Measurements from ENCODE around the gene PTBP1. TPM values are rescaled to one million over a fixed set of nuclear protein-coding genes. Genes with fewer than 3 reads are reported as not detected.

PTBP1 gene
- total and polyA plus RNA-seq, 9 of the 15 experiments (the other 6 are each of a cell fraction or from before 2014, with no cell fraction given), result 14.0 to 759 (median 234) TPM

DNA sequence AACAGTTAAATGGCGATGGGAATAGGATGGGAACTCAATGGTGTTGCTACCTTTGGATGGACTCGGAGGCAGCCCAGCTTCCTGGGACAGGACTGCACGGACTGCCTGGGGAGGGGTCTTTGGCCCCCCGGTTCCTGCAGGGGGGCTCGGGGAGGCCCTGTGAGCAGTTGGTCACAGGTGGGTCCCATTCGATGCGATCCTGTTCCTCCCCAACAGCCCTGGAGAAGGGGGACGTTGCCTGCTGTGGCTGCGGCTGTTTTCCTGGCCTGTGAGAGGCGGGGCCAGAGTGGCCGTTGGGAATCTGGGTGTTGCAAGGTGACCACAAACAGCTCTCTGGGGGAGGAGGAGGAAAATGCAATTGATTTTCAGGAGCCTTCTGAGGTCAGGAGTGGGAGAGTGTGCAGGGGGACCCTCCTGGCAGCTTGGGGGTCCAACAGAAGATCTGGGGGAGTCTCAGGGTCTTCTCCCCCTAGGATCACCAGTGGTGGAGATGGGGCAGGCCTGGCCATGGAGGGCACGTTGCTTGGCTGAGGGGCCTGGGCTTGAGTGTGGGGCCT, 26.4 kb downstream of the PTBP1 start (continued):
- TF ChIP-seq ZNF589 (CRISPR knock-in tag; IDR thresholded peaks at IDR 0.05; ENCODE audit: low read depth), result peak; percentile 47
- no peak for TF ChIP-seq ZNF507 (tag; conservative IDR thresholded peaks at IDR 0.05)
- TF ChIP-seq LCOR (CRISPR knock-in tag; IDR thresholded peaks at IDR 0.05), result no peak
- TF ChIP-seq ZNF232 (CRISPR knock-in tag; IDR thresholded peaks at IDR 0.05), result no peak
- TF ChIP-seq KAT2B (IDR thresholded peaks at IDR 0.05; ENCODE audit: low read depth, low read length), result no peak
- no peak for TF ChIP-seq HLTF (IDR thresholded peaks at IDR 0.05)
- no peak for TF ChIP-seq RBM15 (IDR thresholded peaks at IDR 0.05; ENCODE audit: insufficient read depth, low read length)
- no peak for TF ChIP-seq NFATC3 (IDR thresholded peaks at IDR 0.05)
- TF ChIP-seq POLR2A (conservative IDR thresholded peaks at IDR 0.05), result peak; percentile 62; the same call in 1 of the 2 replicates
- TF ChIP-seq XRCC3 (IDR thresholded peaks at IDR 0.05), result no peak
- TF ChIP-seq, protein P1, sequence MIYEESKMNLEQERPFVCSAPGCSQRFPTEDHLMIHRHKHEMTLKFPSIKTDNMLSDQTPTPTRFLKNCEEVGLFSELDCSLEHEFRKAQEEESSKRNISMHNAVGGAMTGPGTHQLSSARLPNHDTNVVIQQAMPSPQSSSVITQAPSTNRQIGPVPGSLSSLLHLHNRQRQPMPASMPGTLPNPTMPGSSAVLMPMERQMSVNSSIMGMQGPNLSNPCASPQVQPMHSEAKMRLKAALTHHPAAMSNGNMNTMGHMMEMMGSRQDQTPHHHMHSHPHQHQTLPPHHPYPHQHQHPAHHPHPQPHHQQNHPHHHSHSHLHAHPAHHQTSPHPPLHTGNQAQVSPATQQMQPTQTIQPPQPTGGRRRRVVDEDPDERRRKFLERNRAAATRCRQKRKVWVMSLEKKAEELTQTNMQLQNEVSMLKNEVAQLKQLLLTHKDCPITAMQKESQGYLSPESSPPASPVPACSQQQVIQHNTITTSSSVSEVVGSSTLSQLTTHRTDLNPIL (CRISPR knock-in tag; IDR thresholded peaks at IDR 0.05), result no peak
- TF ChIP-seq CBFA2T3 (IDR thresholded peaks at IDR 0.05), result peak; percentile 47
- peak; percentile 66; the same call in 1 of the 2 replicates for TF ChIP-seq NBN (IDR thresholded peaks at IDR 0.05; ENCODE audit: low read depth)
- no peak for TF ChIP-seq SIX5 (IDR thresholded peaks at IDR 0.05; ENCODE audit: borderline replicate concordance in 1 of 2, insufficient read depth in 1 of 2, low read depth in 1 of 2, low read length in 2 of 2)
- no peak; the same call in 1 of the 2 replicates for TF ChIP-seq ZNF263 (CRISPR knock-in tag; IDR thresholded peaks at IDR 0.05; ENCODE audit: borderline replicate concordance)
- TF ChIP-seq BCOR (IDR thresholded peaks at IDR 0.05), result no peak
- 0 out of 2 replicates have a peak, but pooled peaks have one; percentile 32 for TF ChIP-seq ZNF41 (CRISPR knock-in tag; conservative IDR thresholded peaks at IDR 0.05)
- no peak for TF ChIP-seq ZNF785 (CRISPR knock-in tag; IDR thresholded peaks at IDR 0.05)
- TF ChIP-seq ZNF311 (CRISPR knock-in tag; IDR thresholded peaks at IDR 0.05), result 0 out of 2 replicates have a peak, but pooled peaks have one; percentile 26
- TF ChIP-seq FOXO4 (CRISPR knock-in tag; IDR thresholded peaks at IDR 0.05), result no peak
- TF ChIP-seq STAT5B (CRISPR knock-in tag; IDR thresholded peaks at IDR 0.05), result no peak
- TF ChIP-seq, protein P2, sequence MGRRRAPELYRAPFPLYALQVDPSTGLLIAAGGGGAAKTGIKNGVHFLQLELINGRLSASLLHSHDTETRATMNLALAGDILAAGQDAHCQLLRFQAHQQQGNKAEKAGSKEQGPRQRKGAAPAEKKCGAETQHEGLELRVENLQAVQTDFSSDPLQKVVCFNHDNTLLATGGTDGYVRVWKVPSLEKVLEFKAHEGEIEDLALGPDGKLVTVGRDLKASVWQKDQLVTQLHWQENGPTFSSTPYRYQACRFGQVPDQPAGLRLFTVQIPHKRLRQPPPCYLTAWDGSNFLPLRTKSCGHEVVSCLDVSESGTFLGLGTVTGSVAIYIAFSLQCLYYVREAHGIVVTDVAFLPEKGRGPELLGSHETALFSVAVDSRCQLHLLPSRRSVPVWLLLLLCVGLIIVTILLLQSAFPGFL (CRISPR knock-in tag; IDR thresholded peaks at IDR 0.05), result no peak
- no peak for TF ChIP-seq RBM14 (IDR thresholded peaks at IDR 0.05; ENCODE audit: borderline replicate concordance, insufficient read depth, low read depth, low read length)
- no peak for TF ChIP-seq BRCA1 (IDR thresholded peaks at IDR 0.05)
- TF ChIP-seq BRCA1 (CRISPR knock-in tag; IDR thresholded peaks at IDR 0.05), result no peak
- TF ChIP-seq CBX5 (IDR thresholded peaks at IDR 0.05; ENCODE audit: borderline replicate concordance, low read depth), result no peak
- TF ChIP-seq POU5F1 (IDR thresholded peaks at IDR 0.05; ENCODE audit: borderline replicate concordance, low read depth, low read length, partially characterized antibody), result no peak
- no peak for TF ChIP-seq PYGO2 (tag; IDR thresholded peaks at IDR 0.05)
- no peak for TF ChIP-seq RAD51 (IDR thresholded peaks at IDR 0.05; ENCODE audit: borderline replicate concordance, low read depth)
- TF ChIP-seq ARNT (IDR thresholded peaks at IDR 0.05), result no peak

Measured in K562 (cell line).